ENCODE data around the gene FBRSL1. TPM values are rescaled to one million over a fixed set of nuclear protein-coding genes. Genes with fewer than 3 reads are reported as not detected.

Gene FBRSL1
- total RNA-seq, 4 donors from 2014 or later: 5.9 to 34.3 (median 23.4) TPM

- no peaks in the 10 kb centered on the region for H3K9me3 ChIP-seq
- H3K36me3 ChIP-seq: no peaks in the 10 kb centered on the region
- WGBS, 2 donors: 70 to 71% methylated on average over 2 to 24 of the region's 38 CpGs
- DNase-seq: no peak
- H3K27me3 ChIP-seq: peaks cover 0 to 77% (median 0%) of the 10 kb centered on the region in 4 donors
- no peaks in the 10 kb centered on the region for H3K4me1 ChIP-seq
- H3K27ac ChIP-seq: no peak overlapping the region
- TF ChIP-seq CTCF (IDR thresholded peaks at IDR 0.05) (no peak), POLR2A (IDR thresholded peaks at IDR 0.05) (no peak)
- intact Hi-C loops (cut with DNase I): no loop called here
- no peak overlapping the region for H3K4me3 ChIP-seq
These were observed 32.9 kb upstream of the FBRSL1 start for GRCh38 chr12:132456944-132457495.

- TF ChIP-seq POLR2A (IDR thresholded peaks at IDR 0.05) (no peak), CTCF (IDR thresholded peaks at IDR 0.05) (no peak)
- Histone ChIP-seq H3K9me3 (no peaks in the 10 kb centered on the region), H3K27me3 (peaks cover 0 to 68% (median 0%) of the 10 kb centered on the region in 4 donors), H3K27ac (no peak overlapping the region), H3K4me1 (no peaks in the 10 kb centered on the region), H3K36me3 (no peaks in the 10 kb centered on the region), H3K4me3 (no peak overlapping the region)
- intact Hi-C loops (cut with DNase I): no loop called here
- no peak for DNase-seq
- 73 to 100% methylated on average over 1 to 8 of the region's 8 CpGs for WGBS, 2 donors
These were observed 31.5 kb upstream of the FBRSL1 start for GRCh38 chr12:132458441-132458840.

GRCh38 chr12:132458846-132459641 lies 30.9 kb upstream of the FBRSL1 start:
- Histone ChIP-seq H3K27me3 (peaks cover 0 to 62% (median 0%) of the 10 kb centered on the region in 4 donors), H3K4me3 (no peak overlapping the region), H3K36me3 (no peaks in the 10 kb centered on the region), H3K9me3 (no peaks in the 10 kb centered on the region), H3K27ac (no peak overlapping the region), H3K4me1 (no peaks in the 10 kb centered on the region)
- 71 to 76% methylated on average over 14 to 20 of the region's 28 CpGs for WGBS, 2 donors
- no peak for DNase-seq
- intact Hi-C loops (cut with DNase I): no loop called here
- no peak for TF ChIP-seq POLR2A (IDR thresholded peaks at IDR 0.05)
- TF ChIP-seq CTCF (IDR thresholded peaks at IDR 0.05): no peak

GRCh38 chr12:132460571-132460970 lies 29.4 kb upstream of the FBRSL1 start:
- H3K36me3 ChIP-seq: no peaks in the 10 kb centered on the region
- H3K4me1 ChIP-seq: no peaks in the 10 kb centered on the region
- peaks cover 0 to 62% (median 0%) of the 10 kb centered on the region in 4 donors for H3K27me3 ChIP-seq
- WGBS, 2 donors: 75 to 80% methylated on average over 12 to 13 of the region's 13 CpGs
- H3K27ac ChIP-seq: no peak overlapping the region
- TF ChIP-seq CTCF (IDR thresholded peaks at IDR 0.05): peak in 2 of 6 experiments; percentile 19 to 46
- no peak for TF ChIP-seq POLR2A (IDR thresholded peaks at IDR 0.05)
- DNase-seq: no peak
- H3K4me3 ChIP-seq: no peak overlapping the region
- no peaks in the 10 kb centered on the region for H3K9me3 ChIP-seq
- intact Hi-C loops (cut with DNase I): no loop called here

- no peak for TF ChIP-seq POLR2A (IDR thresholded peaks at IDR 0.05)
- no peak for TF ChIP-seq CTCF (IDR thresholded peaks at IDR 0.05)
- DNase-seq: no peak
- Histone ChIP-seq H3K36me3 (no peaks in the 10 kb centered on the region), H3K4me3 (no peak overlapping the region), H3K27ac (no peak overlapping the region), H3K4me1 (no peaks in the 10 kb centered on the region), H3K9me3 (no peaks in the 10 kb centered on the region), H3K27me3 (peaks cover 0 to 67% (median 0%) of the 10 kb centered on the region in 4 donors)
- intact Hi-C loops (cut with DNase I): no loop called here
- WGBS, 2 donors: 80 to 83% methylated on average over 4 to 9 of the region's 10 CpGs
These were observed 28.4 kb upstream of the FBRSL1 start for GRCh38 chr12:132461526-132461925.
